Measurements from ENCODE around the gene BRMS1L.
"Not testable (repeated sequence)": the region's sequence is repeated elsewhere in the genome, so short reads cannot be mapped to it uniquely, and the experiment has no call there.

BRMS1L gene

DNA sequence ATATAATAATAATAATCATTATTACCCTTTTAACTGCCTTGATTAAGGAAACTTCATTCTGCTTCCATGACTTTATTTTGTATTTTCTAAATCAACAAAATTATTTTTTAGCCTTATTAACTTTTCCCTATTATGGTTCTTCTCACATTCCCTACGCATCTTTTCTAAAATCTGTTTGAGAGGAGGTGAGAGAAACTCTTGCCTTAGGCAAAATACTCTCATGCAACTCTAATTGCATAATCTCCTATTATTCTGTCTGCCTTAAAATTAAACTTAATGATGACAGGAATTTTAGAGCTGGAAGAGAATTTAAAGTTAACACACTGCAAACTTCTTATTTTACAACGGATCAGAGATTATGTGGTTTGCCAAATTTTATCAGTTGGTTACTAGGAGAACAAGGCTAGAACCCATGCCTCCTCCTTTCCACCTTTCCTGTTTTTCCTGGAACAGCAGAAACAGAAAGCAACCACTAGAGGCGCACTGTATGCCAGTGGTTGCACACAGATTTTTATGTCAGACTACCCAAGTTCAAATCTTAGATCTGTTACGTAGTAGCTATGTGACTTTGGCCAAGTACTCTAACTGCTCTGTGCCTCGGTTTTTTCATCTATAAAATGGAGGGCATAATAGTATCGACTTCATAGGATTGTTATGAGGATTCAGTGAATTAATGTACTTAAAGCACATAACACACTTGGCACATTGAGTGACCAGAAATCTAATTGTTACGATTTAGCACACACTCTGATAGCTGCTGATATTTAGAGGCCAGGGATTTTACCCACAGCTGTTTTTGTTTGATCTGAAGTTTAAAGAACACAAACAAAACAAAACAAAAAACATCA lies 4.3 kb upstream of the BRMS1L start:
- DNase-seq (ENCODE audit: low read depth in 2 of 3, low spot score in 2 of 3): no peak

DNA sequence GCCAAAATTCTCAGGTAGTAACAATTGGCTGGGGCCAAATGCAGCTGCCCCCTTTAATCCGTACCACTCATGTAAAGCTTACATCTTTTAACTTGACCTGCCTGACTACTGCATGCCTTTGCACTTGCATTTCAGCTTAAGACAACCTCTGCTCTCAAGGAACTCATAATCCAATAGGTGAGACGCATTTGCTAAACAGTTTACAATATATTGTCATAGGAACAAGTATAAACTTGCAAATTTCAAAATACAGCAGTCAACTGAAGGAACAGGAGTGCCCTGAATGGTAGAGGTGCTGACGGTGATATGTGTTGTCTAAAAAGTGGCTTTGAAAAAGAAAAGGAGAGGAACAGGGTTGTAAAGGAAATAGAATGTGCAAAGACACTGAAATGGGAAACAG lies 3.6 kb upstream of the BRMS1L start:
- DNase-seq (ENCODE audit: low read depth in 2 of 3, low spot score in 2 of 3): no peak

DNA sequence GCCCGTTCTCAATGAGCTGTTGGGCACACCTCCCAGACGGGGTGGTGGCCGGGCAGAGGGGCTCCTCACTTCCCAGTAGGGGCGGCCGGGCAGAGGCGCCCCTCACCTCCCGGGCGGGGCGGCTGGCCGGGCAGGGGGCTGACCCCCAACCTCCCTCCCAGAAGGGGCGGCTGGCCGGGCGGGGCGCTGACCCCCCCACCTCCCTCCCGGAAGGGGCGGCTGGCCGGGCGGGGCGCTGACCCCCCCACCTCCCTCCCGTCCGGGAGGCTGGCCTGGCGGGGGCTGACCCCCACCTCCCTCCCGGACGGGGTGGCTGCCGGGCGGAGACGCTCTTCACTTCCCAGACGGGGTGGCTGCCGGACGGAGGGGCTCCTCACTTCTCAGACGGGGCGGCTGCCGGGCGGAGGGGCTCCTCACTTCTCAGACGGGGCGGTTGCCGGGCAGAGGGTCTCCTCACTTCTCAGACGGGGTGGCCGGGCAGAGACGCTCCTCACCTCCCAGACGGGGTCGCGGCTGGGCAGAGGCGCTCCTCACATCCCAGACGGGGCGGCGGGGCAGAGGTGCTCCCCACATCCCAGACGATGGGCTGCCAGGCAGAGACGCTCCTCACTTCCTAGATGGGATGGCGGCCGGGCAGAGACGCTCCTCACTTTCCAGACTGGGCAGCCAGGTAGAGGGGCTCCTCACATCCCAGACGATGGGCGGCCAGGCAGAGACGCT lies 1.5 kb upstream of the BRMS1L start:
- not testable (repeated sequence) for DNase-seq (ENCODE audit: low read depth in 2 of 3, low spot score in 2 of 3)

DNA sequence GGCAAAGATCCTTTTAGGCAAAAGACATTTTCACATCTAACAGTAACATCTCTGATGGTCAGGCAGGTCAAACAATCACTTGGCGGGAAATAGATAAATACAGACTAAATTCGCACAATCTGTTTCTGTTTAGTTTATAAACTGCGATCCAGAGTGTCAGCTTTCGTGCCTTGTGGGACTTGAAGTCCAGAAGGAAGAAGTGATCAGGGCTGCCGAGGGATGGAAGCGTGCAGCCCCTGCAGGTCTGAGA lies 245 bp upstream of the BRMS1L start:
- DNase-seq (ENCODE audit: low read depth in 2 of 3, low spot score in 2 of 3): no peak

DNA sequence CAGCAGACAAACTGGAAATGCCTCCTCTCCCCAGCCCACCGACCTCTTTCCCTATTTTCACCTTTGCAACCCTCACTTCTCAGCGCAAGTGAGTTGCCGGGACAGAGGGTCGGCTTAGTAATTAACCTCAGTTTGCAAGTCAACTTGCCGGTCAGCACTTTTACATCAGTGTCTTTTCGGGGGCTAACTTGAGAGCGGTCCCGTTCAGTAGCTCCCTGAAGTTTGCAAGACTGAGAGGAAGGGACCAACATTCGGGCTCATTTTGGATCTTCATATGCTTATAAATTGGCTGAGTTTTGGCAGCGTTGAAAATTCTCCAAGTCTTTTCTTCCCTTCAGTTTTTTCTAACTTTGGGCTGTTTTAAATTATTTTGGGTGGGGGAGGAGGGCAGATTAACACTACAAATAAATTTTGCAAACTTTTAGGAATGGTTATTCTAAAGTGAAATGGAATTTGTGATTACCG lies 846 bp downstream of the BRMS1L start:
- no peak for DNase-seq (ENCODE audit: low read depth in 2 of 3, low spot score in 2 of 3)

DNA sequence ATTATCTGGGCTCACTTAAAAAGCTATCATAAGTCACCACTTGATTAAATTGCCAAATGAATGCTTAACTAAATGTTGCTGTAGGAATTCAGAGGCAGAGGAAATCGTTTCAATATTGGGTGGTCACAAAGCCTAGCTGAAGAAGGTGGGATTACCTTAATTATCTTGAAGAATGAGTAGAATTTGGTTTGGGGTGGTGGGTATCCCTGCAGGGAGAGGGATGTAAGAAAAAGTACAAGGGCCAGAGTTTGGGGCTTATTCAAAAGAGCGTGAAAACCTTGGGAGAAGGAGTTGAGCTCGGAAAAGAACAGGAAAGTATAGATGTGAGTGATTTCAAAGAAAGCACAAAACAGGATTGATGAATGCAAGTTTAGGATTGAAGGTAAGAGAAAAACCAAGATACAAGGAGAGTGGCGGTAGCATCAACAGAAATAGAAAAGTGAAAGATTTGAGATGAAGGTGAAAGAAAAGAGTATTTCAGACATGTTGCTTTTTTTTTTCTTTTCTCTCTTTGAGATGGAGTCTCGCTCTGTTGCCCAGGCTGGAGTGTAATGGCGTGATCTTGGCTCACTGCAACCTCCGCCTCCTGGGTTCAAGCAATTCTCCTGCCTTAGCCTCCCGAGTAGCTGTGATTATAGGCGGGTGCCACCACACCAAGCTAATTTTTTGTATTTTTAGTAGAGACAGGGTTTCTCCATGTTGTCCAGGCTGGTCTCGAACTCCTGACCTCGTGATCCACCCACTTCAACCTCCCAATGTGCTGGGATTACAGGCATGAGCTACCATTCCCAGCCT lies 1.7 kb downstream of the BRMS1L start:
- no peak for DNase-seq (ENCODE audit: low read depth in 2 of 3, low spot score in 2 of 3)

DNA sequence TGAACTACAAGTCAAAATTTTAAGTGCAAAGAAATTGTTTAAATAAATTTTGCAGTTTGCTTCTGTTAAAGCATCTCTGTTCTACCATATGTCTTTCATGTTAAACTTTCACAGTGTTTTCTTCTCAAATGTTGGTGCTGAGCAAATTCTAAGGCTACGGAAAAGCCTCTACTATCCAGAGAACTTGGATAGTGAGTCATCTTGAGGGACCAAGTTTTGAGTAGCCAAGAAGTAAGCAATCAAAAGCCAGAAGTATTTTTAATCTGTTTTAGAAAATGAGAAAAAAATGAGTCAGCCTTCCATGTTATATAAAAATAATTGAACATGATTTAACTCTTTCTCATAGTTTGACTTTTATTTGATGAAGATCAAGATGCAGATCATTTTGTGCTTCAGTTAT lies 3.3 kb downstream of the BRMS1L start:
- no peak for DNase-seq (ENCODE audit: low read depth in 2 of 3, low spot score in 2 of 3)

DNA sequence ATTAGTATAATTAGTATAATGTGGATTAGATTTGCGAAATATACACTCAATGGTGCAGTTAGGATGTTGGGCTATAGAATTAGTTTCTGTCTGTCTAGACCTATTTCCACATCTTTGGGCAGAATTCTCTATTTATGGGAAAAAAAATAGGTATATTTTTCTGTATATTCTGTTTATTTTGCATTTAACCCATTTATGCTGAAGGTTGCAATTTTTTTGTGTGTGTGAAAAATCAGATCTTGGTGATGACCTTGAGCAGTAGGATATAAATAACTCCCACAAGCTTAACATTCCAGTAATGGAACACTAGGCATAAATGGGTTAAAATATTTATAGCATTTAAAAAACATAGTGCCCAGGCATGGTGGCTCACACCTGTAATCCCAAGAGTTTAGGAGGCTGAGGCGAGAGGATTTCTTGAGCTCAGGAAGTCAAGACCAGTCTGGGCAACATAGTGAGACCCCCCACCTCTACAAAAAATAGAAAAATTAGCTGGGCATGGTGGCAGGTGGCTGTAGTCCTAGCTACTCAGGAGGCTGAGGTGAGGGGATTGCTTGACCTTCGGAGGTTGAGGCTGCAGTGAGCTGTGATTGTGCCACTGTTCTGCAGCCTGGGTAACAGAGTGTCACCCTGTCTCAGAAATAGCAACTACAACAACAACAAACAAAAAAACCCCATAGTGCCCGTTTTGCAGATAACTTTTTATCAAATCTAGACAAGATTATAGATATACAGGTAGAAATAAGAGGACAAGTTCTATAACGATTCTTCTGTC lies 9.3 kb downstream of the BRMS1L start:
- no peak for DNase-seq (ENCODE audit: low read depth in 2 of 3, low spot score in 2 of 3)

DNA sequence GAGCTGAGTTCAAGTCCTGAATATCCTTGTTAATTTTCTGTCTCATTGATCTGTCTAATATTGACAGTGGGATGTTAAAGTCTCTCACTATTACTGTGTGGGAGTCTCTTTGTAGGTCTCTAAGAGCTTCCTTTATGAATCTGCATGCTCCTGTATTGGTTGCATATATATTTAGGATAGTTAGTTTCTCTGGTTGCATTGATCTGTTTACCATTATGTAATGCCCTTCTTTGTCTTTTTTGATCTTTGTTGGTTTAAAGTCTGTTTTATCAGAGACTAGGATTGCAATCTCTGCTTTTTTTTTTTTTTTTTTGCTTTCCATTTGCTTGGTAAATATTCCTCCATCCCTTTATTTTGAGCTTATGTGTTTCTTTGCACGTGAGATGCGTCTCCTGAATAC lies 15.6 kb downstream of the BRMS1L start:
- DNase-seq (ENCODE audit: low read depth in 2 of 3, low spot score in 2 of 3): not testable (repeated sequence)

DNA sequence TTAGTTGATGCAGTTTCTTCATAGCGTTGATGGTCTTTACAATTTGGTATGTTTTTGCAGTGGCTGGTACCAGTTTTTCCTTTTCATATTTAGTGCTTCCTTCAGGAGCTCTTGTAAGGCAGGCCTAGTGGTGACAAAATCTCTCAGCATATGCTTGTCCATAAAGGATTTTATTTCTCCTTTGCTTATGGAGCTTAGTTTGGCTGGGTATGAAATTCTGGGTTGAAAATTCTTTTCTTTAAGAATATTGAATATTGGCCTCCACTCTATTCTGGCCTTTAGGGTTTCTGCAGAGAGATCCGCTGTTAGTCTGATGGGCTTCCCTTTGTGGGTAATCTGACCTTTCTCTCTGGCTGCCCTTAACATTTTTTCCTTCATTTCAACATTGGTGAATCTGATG lies 16.1 kb downstream of the BRMS1L start:
- not testable (repeated sequence) for DNase-seq (ENCODE audit: low read depth in 2 of 3, low spot score in 2 of 3)

DNA sequence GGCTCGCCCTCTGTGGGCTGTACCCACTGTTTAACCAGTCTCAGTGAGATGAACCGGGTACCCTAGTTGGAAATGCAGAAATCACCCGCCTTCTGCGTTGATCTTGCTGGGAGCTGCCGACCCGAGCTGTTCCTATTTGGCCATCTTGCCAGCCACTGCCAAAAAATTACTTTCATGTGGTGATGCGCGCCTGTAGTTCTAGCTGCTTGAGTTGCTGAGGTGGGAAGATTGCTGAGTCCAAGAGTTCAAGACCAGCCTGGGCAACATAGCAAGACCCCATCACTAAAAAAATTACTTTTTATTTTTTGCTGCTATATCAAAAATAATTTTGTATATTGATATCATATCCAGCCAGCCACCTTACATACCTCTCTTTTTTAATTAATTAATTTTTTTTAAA lies 18.4 kb downstream of the BRMS1L start:
- no peak for DNase-seq (ENCODE audit: low read depth in 2 of 3, low spot score in 2 of 3)

DNA sequence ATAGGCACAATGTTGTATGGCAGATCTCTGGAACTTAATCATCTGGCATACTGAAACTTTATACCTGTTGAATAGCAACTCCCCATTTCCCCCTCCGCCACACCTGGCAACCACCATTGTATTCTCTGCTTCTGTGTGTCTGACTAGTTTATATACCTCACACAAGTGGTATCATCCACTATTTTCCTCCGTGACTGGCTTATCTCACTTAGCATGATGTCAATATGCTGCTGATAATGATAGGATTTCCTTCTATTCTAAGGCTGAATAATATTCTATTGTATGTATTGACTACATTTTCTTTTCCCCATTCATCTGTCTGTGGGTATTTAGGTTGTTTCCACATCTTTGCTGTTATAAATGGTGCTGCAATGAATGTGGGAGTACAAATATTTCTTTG lies 21.5 kb downstream of the BRMS1L start:
- DNase-seq (ENCODE audit: low read depth in 2 of 3, low spot score in 2 of 3): no peak

DNA sequence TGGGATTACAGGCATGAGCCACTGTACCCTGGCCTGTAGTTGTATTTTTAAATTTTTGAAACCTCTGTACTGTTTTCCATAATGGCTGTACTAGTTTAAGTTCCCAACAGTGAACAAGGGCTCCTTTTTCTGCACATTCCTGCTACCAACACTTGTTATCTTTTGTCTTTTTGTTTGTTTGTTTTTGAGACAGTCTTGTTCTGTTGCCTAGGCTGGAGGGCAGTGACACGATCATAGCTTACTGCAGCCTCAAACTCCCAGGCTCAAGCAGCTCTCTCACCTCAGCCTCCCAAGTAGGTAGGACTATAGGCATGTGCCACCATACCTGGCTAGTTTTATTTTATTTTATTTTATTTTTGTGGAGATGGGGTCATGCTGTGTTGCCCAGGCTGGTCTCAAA lies 23.0 kb downstream of the BRMS1L start:
- no peak for DNase-seq (ENCODE audit: low read depth in 2 of 3, low spot score in 2 of 3)

DNA sequence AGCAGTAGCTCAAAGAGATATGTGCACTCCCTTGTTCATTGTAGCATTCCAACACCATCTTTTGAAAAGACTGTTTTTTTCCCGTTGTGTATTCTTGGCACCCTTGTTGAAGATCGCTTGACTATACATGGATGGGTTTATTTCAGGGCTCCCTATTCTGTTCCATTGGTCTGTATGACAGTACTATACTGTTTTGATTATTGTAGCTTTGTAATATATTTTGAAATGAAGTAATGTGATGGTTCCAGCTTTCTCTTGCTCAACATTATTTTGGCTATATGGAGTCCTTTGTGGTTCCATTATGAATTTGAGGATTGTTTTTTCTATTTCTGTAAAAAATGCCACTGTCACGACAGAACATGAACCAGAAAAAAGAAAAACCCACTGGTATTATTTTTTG lies 25.7 kb downstream of the BRMS1L start:
- DNase-seq (ENCODE audit: low read depth in 2 of 3, low spot score in 2 of 3): no peak

DNA sequence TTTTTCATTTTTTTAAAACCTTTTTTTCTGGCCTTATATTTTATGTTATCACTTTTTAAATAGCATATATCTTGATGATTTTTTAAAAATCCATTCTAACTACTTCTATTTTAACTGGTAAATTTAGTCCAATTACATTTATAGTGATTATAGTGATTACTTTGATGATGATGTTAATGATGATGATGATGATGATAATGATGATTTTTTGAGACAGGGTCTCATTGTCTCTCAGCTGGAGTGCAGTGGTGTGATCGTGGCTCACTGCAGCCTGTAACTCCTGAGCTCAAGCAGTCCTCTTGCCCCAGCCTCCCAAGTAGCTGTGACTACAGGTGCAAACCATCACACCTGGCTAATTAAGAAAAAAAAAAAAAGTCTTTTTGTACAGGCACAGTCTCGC lies 27.1 kb downstream of the BRMS1L start:
- no peak for DNase-seq (ENCODE audit: low read depth in 2 of 3, low spot score in 2 of 3)

DNA sequence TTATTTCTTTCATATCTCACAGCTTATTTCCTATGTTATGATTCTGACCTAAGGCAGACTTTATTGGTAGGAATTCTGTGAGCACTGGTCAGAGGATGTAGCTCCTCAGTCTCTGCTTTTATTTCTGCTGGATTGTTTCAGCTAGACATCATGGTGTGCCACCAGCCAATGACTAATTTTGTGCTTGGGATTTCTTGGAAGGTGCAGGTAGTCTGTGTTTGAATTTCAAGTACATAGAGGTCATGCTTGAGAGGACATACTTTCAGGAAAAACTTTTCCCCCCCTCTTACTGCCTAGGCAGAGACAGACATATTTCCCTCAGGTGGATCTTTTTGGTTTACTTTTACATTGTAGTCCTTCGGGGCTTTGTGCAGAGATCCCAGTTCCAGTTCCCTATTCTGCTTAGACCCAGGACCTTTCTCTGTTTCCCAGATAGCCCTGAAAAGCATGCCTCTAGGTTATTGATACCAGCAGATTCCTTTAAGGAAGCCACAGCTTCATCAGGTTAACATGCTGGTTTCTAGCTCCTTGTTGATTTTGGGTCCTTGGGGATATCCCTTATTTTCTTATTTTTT lies 28.6 kb downstream of the BRMS1L start:
- no peak for DNase-seq (ENCODE audit: low read depth in 2 of 3, low spot score in 2 of 3)

DNA sequence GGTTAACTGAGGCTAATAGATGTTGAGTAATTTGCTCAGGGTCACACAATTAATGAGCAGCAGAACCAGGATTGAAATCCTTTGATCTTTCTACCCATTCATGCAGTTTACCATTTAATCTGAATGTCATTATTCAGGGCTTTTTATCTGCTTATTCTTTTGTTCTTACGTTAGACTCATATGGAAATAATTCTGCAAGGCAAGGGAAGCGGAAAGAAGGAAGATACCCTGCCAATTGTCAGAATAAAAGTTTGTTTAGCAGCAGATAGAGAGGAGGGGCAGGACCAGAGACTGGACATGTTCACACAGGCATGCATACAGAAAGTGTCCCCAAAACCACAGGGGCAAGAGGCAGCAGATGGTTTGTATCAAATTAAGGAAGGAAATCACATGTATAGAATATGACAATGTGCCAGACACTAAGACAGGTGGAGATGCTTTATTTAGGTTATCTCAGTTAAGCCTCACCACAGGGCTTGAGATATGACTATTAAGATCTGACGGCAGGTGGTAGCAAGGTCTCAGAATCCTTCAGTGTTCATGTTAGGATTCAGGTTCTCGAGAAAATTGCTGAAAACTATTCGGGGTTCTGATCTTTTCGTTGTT lies 29.8 kb downstream of the BRMS1L start:
- DNase-seq (ENCODE audit: low read depth in 2 of 3, low spot score in 2 of 3): no peak

DNA sequence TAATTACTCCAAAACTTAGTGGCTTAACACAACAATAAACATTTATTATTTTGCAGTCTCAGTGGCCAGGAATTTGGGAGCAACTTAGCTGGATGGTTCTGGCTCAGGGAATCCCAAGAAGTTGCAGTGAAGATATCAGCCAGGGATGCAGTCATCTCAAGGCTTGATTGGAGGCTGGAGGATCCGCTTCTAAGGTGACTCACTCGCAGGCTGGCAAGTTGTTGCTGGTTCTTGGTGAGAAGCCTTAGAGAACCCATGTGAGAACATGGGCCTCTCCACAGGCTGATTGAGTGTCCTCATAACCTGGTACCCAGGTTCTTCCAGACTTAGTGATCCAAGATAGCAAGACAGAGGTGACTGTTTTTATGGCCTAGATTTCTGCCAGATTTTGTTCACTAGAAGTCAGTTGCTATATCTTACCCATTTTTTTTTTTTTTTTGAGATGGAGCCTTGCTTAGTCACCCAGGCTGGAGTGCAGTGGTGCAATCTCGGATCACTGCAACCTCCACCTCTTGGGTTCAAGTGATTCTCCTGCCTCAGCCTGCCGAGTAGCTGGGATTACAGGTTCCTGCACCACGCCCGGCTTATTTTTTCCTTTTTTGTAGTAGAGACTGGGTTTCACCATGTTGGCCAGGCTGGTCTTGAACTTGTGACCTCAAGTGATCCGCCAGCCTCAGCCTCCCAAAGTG lies 32.5 kb downstream of the BRMS1L start:
- no peak for DNase-seq (ENCODE audit: low read depth in 2 of 3, low spot score in 2 of 3)

DNA sequence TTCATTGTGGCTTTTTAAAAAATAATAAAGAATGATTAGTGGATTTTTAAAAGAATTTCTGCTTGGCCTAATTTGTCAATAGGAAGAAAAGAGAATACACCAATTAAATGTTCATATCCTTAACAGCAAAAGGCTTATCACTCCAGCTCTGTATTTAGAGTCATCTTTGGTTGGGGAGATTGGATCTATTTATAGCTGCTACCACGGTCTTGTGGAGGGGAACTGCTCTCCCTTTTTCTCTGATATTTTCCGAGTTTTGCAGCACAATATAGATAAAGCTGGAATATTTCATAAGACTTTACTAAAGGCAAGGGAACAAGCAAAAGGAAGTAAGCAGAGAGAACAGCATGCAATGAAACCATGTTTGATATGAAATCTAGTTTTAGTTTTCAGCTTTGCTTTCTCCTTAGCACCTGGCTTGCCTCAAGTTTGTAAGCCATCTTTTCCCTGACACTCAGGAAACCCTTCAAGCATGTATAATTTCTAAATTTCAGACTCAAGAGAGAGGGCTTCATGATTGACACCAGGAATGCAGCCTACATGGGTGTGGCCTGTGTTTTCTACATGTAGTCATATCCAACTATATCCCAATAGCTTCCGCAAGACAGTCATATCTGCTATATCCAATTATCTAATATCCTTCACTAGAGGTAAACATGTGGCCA lies 35.2 kb downstream of the BRMS1L start:
- DNase-seq (ENCODE audit: low read depth in 2 of 3, low spot score in 2 of 3): no peak
